Body of pancreas (tissue), 4 donors: ENCODE results near the gene GALR2.

ENCODE experiments used
- CTCF ChIP-seq, 7 experiments: fragments of 450-650 bp in 4 of 7; fragments of 200-600 bp in 3 of 7; sonication (generic) in 3 of 7; IDR thresholded peaks; one replicate each; pipeline ENCODE4 v1.5.1; 2016 to 2019; ENCODE audit warnings: antibody characterized with exemption in 7 of 7
- POLR2A ChIP-seq, 3 donors: fragments of 450-650 bp; IDR thresholded peaks; one replicate each; pipeline ENCODE4 v1.6.1; 2016; ENCODE audit warnings: antibody characterized with exemption in 3 of 3, mild to moderate bottlenecking in 2 of 3

GRCh38 chr17:76026714-76027158 lies 47.8 kb upstream of the GALR2 start:
- TF ChIP-seq CTCF (IDR thresholded peaks at IDR 0.05) = peak in 4 of 7 experiments; percentile 18 to 27 (median 22)
- no peak for TF ChIP-seq POLR2A (IDR thresholded peaks at IDR 0.05)
